Anterior cingulate cortex (tissue), 58 donors: ENCODE results near the gene KCNA2.

ENCODE experiments used
- DNase-seq, 58 donors: peaks; one replicate each; lab custom pipeline; 2025; lab: John Stamatoyannopoulos, UW

KCNA2 gene

DNA sequence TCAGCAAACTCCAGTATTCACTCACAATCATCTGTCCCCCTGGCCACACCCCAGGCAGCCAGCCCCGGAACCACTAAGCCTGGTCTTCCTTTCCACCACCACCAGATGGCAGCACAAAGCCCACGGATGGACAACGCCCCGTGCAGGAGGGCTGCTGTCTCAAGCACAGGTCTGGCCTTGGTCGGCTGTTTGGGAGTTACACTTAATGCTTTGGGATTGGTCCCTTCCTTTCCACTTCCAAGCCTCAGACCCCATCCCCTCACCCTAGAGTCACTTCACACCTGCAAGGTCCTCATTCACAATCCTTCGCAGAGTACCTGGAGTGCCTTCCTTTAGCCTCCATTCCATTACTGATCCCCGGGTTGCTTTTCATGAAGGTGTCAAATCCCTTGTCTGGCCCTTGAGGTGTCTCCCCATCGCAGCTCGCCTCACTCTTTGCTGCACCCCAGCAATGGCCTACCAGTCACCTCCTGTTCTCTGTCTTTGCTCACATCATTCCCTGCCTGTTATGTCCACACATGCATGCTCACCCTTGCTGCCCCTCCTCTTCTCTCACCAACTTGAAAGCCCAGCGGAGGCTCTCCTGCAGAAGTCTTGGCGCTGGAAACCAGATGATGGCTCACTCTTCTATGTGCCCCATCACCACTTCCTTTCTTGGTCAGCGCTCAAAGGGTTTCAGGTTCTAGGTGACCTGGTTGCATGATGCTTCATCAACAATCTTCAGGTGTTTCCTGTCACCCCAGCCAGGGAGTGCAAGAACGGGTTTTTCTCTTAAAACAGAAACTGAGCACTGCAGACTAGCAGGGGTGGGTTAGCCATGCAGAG is 24.9 kb upstream of the KCNA2 start:
- peak in 46 of 58 donors; percentile 15 to 72 (median 38) for DNase-seq

DNA sequence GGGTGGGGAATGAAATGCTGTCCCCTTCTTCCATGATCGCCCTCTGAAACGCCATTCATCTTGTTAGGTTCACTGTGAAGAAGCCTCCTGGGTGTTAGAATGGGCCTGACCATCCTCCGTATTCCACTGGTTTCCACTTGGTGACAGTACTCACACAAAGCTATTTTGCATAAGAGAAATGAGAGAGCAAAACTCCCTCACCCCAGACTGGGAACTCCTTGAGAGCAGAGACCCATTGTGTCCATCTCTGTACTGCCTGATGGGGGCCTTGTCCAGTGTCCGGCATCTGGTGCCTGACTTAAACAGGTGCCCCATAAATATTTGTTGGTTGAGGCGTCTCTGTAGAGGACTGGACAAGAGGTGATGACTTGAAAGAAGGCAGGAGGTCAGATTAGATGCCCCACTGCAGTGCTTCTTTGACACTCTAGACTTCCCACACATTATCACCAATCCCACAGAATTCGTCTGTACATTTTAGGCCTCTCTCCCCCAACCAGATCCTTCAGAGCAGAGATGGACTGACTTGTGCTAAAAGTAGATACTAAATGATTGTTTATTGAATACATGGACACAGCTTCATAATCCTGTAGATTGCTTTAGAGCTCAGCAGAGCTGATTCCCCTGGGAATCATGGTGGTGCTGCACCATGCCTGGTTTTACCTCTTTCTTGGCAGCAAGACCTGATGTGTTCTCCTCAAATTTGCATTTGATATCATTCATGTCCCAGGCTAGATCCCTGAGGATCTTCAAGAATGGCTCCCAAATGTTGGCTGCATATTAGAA is 22.4 kb upstream of the KCNA2 start:
- DNase-seq = no peak

DNA sequence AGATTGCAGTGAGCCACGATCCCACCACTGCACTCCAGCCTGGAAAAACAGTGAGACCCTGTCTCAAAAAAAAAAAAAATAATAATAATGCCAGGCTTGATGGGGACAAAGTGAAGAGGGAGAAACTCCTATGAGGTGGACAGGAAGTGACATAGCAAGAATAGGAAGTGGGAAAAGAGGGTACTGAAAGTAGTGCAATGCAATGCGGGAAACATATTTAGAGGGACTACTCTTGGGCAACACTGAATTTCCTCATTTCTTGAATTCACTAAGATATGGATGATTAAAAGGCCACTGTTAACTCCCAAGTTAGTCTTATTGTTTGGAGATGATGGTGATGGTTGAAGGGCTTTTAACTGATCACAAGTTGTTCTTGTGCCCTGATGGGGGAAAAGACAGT is 21.6 kb upstream of the KCNA2 start:
- DNase-seq = no peak

DNA sequence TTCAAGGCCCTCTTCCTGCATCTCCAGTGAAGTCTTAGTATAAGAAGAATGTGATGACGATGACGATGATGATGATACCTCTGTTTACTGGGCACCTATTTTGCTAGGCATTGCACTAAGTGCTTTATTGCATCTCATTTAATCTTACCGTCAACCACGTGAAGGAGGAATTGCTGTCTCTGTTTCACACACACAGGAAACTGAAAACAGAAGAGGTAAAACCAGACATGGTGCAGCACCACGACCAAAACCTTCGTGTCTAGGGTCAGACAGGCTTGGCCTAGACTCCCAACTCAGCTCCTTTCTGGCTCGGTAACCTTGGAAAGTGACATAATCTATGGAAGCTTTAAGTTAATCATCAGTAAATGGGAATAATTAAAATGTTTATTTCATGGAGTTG is 20.7 kb upstream of the KCNA2 start:
- no peak for DNase-seq

DNA sequence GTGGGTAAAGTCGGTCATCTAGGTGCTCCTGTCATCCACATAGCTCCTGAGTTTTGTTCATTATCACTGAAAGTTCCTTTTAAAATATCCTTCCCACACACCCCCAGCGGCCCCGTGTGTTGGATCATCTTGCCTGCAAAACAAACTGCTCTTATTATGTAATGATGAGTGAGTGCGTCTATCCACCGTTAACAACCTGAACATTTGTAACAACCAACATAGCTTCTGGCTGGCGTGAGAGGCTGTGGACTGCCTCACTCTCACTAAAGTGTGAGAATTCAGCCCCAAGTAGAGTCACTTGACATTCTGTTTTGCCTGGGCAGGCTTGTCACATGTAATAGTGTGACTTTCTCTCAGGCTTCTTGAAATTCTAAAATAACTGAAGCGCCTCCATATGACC is 14.5 kb upstream of the KCNA2 start:
- DNase-seq = peak in 3 of 58 donors; percentile 35 to 81 (median 57)

DNA sequence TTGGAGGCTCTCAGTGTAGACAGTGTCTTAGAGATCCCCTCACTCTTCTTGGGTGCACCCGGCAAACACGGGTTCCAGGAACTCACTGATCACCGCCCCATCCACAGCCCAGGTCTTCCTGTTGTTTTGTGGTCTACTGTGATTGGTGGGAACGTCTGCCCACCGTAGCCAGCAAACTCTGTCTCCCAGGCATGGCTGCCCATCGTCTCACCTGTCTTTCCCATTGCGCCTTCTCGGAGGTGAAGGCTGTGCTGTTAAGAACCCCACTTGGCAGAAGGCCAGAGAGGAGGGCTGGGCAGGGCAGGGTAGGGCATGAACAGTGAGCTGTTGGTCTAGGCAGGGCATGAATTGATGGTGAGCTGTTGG is 14.1 kb upstream of the KCNA2 start:
- no peak for DNase-seq

DNA sequence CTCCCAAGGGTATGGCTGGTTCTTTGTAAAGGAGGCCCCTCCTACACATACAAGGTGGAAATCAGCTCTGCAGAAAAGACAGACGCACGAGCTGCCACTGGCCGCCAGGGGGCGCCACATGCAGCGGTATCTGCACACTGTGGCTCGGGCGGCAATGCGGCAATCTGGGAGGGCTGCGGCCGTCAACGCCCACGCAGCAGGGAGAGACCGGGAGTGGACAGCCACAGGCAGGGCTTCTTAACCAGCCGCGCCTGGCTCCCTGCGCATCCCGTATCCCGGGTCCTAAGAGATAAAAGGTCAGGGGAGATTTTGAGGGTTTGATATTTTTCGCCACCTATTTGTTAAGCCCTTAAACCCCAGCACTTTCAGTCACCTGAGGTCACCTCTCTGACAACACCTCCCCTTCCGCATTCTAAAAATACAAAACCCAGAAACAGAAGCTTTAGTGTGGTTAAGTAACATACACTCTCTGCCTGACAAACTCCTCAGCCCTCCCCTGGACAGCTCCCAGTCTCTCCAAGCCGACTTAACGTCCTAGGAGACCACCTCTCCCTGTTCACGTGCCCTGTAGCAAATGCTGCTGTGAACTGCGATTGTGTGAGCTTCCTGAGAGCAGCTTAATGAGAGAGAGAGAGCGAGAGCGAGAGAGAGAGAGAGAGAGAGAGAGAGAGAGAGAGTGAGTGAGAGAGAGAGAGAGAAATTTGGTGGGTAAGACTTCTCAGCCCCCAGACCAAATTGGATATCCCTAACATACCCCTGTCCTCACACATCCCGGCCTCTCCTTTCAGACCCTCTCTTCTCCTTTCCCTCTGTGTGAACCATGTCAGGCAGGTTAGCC is 13.5 kb upstream of the KCNA2 start:
- DNase-seq = peak in 53 of 58 donors; percentile 24 to 89 (median 70)

DNA sequence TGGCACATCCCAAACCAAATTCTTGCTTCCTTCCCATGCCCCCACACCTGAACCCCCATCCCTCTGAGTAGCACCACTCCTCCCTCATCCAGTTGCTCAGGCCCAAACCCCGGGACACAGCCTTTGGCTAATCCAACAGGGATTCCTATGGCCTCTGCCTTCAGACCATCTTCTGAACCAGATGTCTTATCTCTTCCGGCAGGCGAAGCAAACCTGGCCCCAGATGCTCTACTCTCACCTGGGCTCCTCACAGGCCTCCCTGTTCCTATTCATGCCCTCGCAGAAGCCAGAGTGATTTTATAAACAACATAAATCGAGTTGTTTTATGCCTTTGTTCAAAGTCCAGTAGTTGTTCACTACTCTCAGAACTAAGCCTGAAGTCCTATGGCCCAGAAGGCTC is 12.5 kb upstream of the KCNA2 start:
- no peak for DNase-seq

DNA sequence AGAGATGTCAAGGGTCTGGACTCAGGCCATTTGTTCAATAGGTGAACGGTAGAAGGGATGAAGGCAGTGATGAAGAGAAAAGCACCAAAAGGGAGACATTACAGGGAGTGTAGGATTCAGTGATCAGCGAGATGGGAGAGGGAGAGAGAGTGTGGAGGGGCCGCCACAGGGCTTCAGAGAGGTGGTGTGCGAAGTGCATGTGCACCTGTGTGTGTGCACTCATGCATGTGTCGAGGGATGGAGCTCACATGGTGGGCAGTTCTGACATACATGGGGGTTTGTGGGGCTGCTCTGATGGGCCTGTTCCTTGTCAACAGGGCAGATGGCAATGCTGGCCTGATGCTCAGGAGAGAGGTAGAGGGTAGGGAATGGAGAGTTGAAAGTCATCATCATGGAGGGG is 11.4 kb upstream of the KCNA2 start:
- no peak for DNase-seq

DNA sequence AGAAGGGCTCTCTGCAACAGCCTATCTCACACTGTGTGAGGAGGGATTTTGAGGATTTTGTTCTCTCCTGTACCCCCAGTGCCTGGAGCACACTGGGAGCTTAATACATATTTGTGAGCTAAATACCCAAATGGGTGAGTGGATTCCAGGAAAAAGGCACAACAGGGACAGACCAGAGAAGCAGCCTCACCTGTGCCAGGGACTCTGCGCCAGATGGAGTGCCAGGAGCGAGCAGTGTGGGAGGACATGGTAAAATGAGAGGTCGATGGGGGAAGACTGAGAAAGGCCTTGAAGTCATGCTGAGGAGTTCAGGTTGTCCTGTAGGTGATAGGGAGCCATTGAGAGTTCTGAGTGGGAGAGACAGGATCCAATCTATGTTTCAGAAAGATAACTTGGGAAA is 11.0 kb upstream of the KCNA2 start:
- no peak for DNase-seq

DNA sequence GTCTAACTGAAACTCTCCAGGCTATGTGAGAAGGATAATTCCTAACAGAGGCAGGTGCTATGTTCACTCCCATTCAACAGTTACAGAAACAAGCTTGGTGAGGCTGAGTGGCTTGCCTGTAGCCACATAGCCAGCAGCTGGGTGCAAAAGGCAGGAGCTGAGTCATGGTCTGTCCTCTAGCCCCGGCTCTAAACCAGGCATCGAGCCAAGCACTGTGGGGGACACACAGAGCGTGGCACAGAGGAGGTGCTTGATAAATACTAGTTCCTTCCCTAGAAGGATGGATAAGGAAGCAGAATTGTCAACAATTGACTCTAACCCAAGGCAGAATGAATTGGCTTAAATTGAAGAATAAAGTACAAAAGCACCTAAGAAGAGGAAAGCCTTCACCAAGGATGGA is 10.4 kb upstream of the KCNA2 start:
- no peak for DNase-seq

DNA sequence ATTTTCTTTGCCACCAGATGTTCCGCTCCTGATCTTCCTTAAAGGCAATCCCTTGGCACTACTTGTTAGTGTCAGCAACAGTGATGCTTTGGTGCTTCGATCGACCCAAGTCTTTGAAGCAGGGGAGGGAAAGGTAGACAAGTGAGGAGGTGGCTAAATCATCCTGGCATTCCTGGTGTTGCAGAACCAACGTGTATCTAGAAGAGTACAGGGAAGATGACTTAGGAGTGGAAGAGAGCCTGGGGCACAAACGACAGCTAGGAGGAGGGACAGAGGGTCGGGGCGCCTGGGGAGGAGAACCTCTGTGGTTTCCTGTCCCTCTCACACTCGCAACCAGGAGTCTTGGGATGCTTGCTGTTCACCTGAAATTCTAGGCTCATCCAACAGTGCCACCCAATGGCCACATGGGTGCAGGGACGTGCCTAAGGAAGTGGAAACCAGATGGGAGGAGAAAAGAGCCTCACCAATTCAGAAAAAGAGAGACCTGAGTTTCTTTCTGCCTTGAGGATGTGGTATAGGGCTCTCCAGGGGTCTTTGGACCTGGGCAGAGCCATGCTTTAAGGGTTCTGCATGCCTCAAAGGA is 9.5 kb upstream of the KCNA2 start:
- DNase-seq = peak in 56 of 58 donors; percentile 4 to 87 (median 70)

DNA sequence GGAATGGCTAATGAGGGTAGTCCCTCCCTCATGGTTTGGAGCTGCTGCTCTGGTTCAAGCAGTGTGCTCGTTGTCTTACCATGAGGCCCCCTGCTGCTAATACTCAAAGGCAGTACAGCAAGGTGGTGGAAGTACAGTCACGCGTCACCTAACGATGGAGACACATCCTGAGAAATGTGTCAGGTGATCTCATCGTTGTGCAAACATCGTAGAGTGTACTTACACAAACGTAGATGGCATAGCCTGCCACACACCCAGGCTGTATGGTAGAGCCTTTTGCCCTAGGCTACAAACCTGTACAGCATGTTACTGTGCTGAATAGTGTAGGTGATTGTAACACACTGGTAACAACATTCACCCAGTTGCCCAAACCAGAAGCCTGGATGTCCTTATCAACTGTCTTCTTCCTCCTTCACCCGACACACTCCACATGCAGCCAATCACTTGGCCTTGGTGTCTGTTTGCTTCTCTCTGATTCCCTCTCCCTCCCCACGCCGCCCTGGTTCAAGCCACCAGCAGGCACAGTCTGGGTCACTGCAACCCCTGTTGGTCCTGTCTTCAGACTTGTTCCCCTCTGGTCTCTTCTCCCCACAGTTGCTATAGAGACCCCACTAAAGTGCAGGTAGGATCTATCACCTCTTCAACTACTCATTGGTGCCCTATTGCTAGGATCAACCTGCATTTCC is 6.0 kb upstream of the KCNA2 start:
- DNase-seq = no peak

DNA sequence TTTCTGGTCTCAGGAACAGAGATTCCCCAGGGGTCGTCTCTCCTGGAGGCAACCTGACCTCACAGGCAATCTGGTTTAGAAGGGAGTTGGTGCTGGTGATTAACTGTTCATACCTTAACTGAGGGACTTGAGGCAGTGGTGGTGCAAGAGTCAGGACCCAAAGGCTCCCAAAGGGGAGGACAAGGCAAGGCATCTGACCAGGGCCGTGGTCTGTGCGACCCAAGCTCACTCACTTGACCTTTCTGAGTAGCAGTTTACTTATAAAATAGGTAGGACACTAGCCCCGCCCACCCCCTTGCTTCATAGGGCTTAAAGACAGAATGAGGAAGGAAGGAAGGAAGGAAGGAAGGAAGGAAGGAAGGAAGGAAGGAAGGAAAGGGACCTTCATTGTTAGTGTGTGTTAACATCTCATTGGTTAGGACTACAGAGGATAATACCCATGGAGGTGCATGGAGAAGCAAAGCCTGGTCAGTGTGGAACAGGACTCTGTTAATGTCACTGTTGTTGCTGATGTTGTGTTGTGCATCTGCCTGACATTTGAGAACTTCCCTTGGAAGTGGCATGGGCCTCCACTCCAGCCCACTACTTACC is 4.6 kb upstream of the KCNA2 start:
- no peak for DNase-seq

DNA sequence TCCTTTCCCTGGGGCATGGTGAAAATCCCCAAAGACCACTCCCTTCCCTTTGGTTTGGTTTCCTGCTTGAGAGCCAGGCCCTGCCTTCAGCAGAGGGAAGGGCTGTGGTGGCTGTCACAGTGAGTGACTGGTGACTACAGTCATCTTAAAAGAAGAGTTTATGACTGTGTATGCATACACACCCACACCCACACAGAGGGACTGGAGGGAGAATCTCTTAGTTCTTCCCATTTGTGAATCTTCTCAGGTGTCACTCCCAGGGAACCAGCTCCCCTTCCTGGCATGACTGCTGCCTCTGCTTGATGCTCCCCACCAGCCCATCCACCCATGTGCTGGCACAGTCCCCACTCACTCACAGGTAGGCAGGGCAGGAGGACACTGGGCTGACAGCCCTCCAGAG is 3.9 kb upstream of the KCNA2 start:
- DNase-seq = no peak

DNA sequence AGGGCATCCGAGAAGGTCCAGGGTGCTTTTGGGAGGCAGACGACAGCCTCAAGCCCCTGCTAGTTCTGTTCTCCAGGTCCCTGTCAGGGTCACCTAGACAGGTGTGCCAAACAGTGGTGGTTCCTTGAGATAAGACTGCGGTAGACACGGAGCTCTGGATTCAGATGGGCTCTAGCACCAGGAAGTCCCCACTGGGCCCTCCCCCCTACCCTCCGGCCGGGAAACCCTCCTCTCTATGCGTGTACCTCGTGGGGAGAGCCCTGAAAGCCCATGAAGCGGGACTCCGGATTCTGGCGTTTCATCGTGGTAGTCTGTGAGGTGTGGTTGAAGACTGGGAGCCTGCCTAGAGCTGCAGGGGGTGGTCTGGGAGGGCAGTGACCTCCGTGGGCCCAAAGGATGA is 2.1 kb upstream of the KCNA2 start:
- no peak for DNase-seq

DNA sequence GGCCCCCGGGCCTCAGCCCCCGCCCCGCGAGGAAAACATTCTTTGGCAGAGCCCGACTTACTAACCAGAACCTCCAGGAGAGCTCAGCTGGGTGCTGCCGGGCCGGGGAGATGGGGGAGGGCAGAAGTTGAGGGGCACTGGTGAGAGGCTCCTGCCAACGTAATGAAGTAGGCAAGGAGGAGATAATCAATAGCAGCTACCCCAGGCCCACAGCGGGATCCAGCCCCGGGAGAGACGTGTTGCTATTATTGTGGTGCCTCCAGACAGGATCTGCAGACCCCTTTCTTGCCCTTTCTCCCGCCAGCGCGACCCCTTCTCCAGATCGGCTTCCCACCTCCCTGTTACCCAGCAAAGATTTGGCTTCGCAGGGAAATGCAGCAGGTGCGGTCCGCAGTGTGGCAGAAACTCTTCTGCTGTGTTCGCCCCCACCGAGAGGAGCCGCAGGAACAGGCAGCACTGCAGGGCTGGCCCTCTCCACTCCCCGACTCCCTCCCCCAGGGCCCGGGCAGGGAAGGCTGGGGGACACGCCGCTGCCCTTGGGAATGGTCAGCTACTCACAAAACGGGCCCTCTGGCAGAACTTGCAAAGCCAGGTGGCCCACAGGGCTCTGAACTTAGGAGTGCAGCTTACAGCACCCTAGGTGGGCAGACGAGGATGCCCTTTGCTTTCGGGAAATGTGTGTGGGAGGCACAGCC is 1.5 kb upstream of the KCNA2 start:
- peak in 22 of 58 donors; percentile 11 to 68 (median 34) for DNase-seq

DNA sequence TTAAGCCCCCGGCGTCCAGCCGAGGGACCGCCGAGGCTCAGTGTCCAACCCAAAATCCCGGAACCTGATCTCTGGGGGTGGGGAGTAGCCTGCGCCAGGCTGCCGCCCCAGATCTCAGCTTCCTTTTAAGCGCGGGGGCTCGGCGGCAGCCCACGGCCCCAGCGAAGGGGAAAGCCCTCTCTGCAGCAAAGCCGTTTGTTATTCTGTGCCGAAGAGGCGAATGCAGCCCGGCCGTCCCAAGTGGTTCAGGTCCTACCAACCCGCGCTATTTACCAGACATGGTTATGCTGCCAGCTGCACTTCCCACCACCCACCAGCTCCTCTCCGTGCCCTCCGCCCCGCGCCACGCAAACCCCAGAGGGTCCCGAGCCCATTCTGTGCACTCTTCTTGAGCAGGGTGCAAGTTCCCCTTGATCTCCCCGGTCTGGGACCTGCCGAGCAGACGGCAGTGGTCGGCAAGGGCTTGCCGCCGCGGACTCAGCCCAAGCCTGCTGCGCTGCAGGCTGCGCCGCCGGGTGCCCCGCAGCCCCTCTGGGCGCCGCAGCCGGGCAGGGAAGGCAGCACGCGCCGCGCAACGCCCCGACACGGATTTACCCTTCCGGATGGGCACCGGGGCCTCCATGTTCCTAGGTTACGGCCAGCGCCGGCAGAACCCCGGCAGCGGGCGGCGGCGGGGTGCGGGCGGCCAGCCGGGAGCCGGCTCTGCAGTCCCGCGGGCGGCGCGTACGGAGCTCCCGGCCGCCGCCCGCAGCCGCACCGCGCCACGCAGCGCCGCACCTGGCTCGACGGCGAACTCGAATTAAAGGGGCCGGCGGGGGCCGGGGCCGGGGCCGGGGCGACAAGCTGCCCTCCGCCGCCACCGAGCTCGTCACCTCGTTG is 738 bp upstream of the KCNA2 start:
- peak in 19 of 58 donors; percentile 28 to 77 (median 64) for DNase-seq
